Memory B cell (primary cell): ENCODE measurements around the gene EPHX1.
"Not testable (repeated sequence)": the region's sequence is repeated elsewhere in the genome, so short reads cannot be mapped to it uniquely, and the experiment has no call there.

Experiments
- ATAC-seq: fragments of 150-1000 bp; cut with Tn5 transposase; 2 replicates; pipeline ENCODE4 v1.10.0; 2021; ENCODE audit warnings: low read depth, mild to moderate bottlenecking, moderate library complexity
- DNase-seq, 2 donors: peaks; one replicate each; pipeline ENCODE4 v3.0.0; 2022; ENCODE audit warnings: low spot score in 2 of 2
- H3K27ac Mint-ChIP-seq: one replicate; pipeline ENCODE4 v1.8.0; 2022; ENCODE audit warnings: mild to moderate bottlenecking, moderate library complexity, mixed read lengths
- H3K27me3 Mint-ChIP-seq: one replicate; pipeline ENCODE4 v1.8.0; 2022; ENCODE audit warnings: mixed read lengths
- H3K36me3 Mint-ChIP-seq: one replicate; pipeline ENCODE4 v1.8.0; 2022; ENCODE audit warnings: mild to moderate bottlenecking, mixed read lengths
- H3K4me1 Mint-ChIP-seq: one replicate; pipeline ENCODE4 v1.8.0; 2022; ENCODE audit warnings: mixed read lengths
- H3K4me3 Mint-ChIP-seq: one replicate; pipeline ENCODE4 v1.8.0; 2022; ENCODE audit warnings: mild to moderate bottlenecking, moderate library complexity, mixed read lengths
- H3K9me3 Mint-ChIP-seq: one replicate; pipeline ENCODE4 v1.8.0; 2022; ENCODE audit warnings: mixed read lengths

EPHX1 gene

GRCh38 chr1:225809842-225810578 lies at the start of gene EPHX1:
Gene EPHX1 (plus strand): TSS chr1:225810124. CDS start chr1:225828730, 18,606 bp downstream.
- Mint-ChIP-seq H3K36me3 (no peaks in the 10 kb centered on the region), H3K27me3 (peaks cover 2% of the 10 kb centered on the region), H3K4me1 (peaks cover 12% of the 10 kb centered on the region), H3K9me3 (no peaks in the 10 kb centered on the region), H3K4me3 (peak within 1 kb of the TSS; percentile 88), H3K27ac (no peak within 1 kb of the TSS)
- DNase-seq (peak; percentile 43 to 46), ATAC-seq (peak; percentile 88)

GRCh38 chr1:225760531-225760930 lies 49.4 kb upstream of the EPHX1 start:
- peaks cover 8% of the 10 kb centered on the region for H3K4me1 Mint-ChIP-seq
- H3K27me3 Mint-ChIP-seq = peaks cover 5% of the 10 kb centered on the region
- H3K9me3 Mint-ChIP-seq = no peaks in the 10 kb centered on the region
- no peak for DNase-seq
- no peak overlapping the region for H3K4me3 Mint-ChIP-seq
- ATAC-seq = no peak
- no peaks in the 10 kb centered on the region for H3K36me3 Mint-ChIP-seq
- H3K27ac Mint-ChIP-seq = no peak overlapping the region

- not testable (repeated sequence) for H3K4me3 Mint-ChIP-seq, H3K36me3 Mint-ChIP-seq, H3K27ac Mint-ChIP-seq, ATAC-seq, H3K4me1 Mint-ChIP-seq, H3K9me3 Mint-ChIP-seq, H3K27me3 Mint-ChIP-seq, DNase-seq
These were observed 48.5 kb upstream of the EPHX1 start for GRCh38 chr1:225761395-225761794.

GRCh38 chr1:225762002-225762441 lies 47.9 kb upstream of the EPHX1 start:
- Mint-ChIP-seq H3K4me1 (peaks cover 8% of the 10 kb centered on the region), H3K4me3 (no peak overlapping the region), H3K36me3 (no peaks in the 10 kb centered on the region), H3K27me3 (peaks cover 12% of the 10 kb centered on the region), H3K27ac (no peak overlapping the region), H3K9me3 (no peaks in the 10 kb centered on the region)
- DNase-seq (no peak), ATAC-seq (no peak)

- Mint-ChIP-seq H3K36me3 (no peaks in the 10 kb centered on the region), H3K9me3 (no peaks in the 10 kb centered on the region), H3K4me1 (peaks cover 8% of the 10 kb centered on the region), H3K27ac (no peak overlapping the region), H3K4me3 (no peak overlapping the region), H3K27me3 (peaks cover 12% of the 10 kb centered on the region)
- DNase-seq = no peak
- no peak for ATAC-seq
These were observed 47.5 kb upstream of the EPHX1 start for GRCh38 chr1:225762444-225762843.

GRCh38 chr1:225763716-225764548 lies 46.0 kb upstream of the EPHX1 start:
- ATAC-seq (no peak), DNase-seq (no peak)
- no peaks in the 10 kb centered on the region for H3K36me3 Mint-ChIP-seq
- peak overlapping the region; percentile 24 for H3K4me3 Mint-ChIP-seq
- no peaks in the 10 kb centered on the region for H3K9me3 Mint-ChIP-seq
- H3K27ac Mint-ChIP-seq = no peak overlapping the region
- H3K27me3 Mint-ChIP-seq = peaks cover 9% of the 10 kb centered on the region
- peaks cover 6% of the 10 kb centered on the region for H3K4me1 Mint-ChIP-seq

- no peak overlapping the region for H3K4me3 Mint-ChIP-seq
- no peak for DNase-seq
- H3K27ac Mint-ChIP-seq = no peak overlapping the region
- peaks cover 6% of the 10 kb centered on the region for H3K4me1 Mint-ChIP-seq
- ATAC-seq = no peak
- H3K36me3 Mint-ChIP-seq = no peaks in the 10 kb centered on the region
- no peaks in the 10 kb centered on the region for H3K9me3 Mint-ChIP-seq
- H3K27me3 Mint-ChIP-seq = peaks cover 11% of the 10 kb centered on the region
These were observed 43.8 kb upstream of the EPHX1 start for GRCh38 chr1:225765982-225766674.

- no peak overlapping the region for H3K27ac Mint-ChIP-seq
- peaks cover 6% of the 10 kb centered on the region for H3K4me1 Mint-ChIP-seq
- H3K27me3 Mint-ChIP-seq = peaks cover 11% of the 10 kb centered on the region
- H3K36me3 Mint-ChIP-seq = no peaks in the 10 kb centered on the region
- H3K4me3 Mint-ChIP-seq = no peak overlapping the region
- no peak for ATAC-seq
- no peak for DNase-seq
- no peaks in the 10 kb centered on the region for H3K9me3 Mint-ChIP-seq
These were observed 42.8 kb upstream of the EPHX1 start for GRCh38 chr1:225766967-225767633.

- Mint-ChIP-seq H3K36me3 (no peaks in the 10 kb centered on the region), H3K27me3 (peaks cover 11% of the 10 kb centered on the region), H3K4me1 (peaks cover 6% of the 10 kb centered on the region), H3K27ac (no peak overlapping the region), H3K4me3 (no peak overlapping the region), H3K9me3 (no peaks in the 10 kb centered on the region)
- DNase-seq (no peak), ATAC-seq (no peak)
These were observed 42.0 kb upstream of the EPHX1 start for GRCh38 chr1:225767634-225768540.

- H3K4me3 Mint-ChIP-seq = no peak overlapping the region
- H3K27ac Mint-ChIP-seq = no peak overlapping the region
- DNase-seq (no peak), ATAC-seq (no peak)
- H3K4me1 Mint-ChIP-seq = peaks cover 6% of the 10 kb centered on the region
- H3K9me3 Mint-ChIP-seq = no peaks in the 10 kb centered on the region
- H3K27me3 Mint-ChIP-seq = peaks cover 11% of the 10 kb centered on the region
- no peaks in the 10 kb centered on the region for H3K36me3 Mint-ChIP-seq
These were observed 41.1 kb upstream of the EPHX1 start for GRCh38 chr1:225768662-225769426.

- Mint-ChIP-seq H3K4me1 (peaks cover 3% of the 10 kb centered on the region), H3K27ac (no peak overlapping the region)
These were observed 40.2 kb upstream of the EPHX1 start for GRCh38 chr1:225769687-225770086.

GRCh38 chr1:225770561-225771248 lies 39.2 kb upstream of the EPHX1 start:
- H3K36me3 Mint-ChIP-seq = no peaks in the 10 kb centered on the region
- DNase-seq (no peak), ATAC-seq (no peak)
- no peaks in the 10 kb centered on the region for H3K4me1 Mint-ChIP-seq
- no peak overlapping the region for H3K4me3 Mint-ChIP-seq
- peaks cover 9% of the 10 kb centered on the region for H3K27me3 Mint-ChIP-seq
- H3K9me3 Mint-ChIP-seq = no peaks in the 10 kb centered on the region
- no peak overlapping the region for H3K27ac Mint-ChIP-seq

More at GRCh38 chr1:225769687-225770086, 40.2 kb upstream of the EPHX1 start:
- Mint-ChIP-seq H3K27me3 (peaks cover 11% of the 10 kb centered on the region), H3K4me3 (no peak overlapping the region), H3K9me3 (no peaks in the 10 kb centered on the region), H3K36me3 (no peaks in the 10 kb centered on the region)
- ATAC-seq (no peak), DNase-seq (no peak)
